Parathyroid adenoma (tissue), 2 donors: ENCODE data around the gene NAAA.
"Not testable (repeated sequence)": the region's sequence is repeated elsewhere in the genome, so short reads cannot be mapped to it uniquely, and the experiment has no call there.

Experiments
- H2AFZ ChIP-seq: fragments of 300-600 bp; sonication (generic); one replicate; pipeline ENCODE4 v1.7.0; 2017; ENCODE audit warnings: antibody characterized with exemption, mild to moderate bottlenecking
- H3K27ac ChIP-seq: fragments of 300-600 bp; sonication (generic); one replicate; pipeline ENCODE4 v1.7.0; 2017
- H3K27me3 ChIP-seq: fragments of 300-600 bp; sonication (generic); one replicate; pipeline ENCODE4 v1.7.0; 2017; ENCODE audit warnings: low read length; ENCODE audit not compliant: control insufficient read depth, insufficient read depth
- H3K36me3 ChIP-seq: fragments of 300-600 bp; sonication (generic); one replicate; pipeline ENCODE4 v1.7.0; 2017; ENCODE audit warnings: low read length; ENCODE audit not compliant: control insufficient read depth, insufficient read depth
- H3K4me1 ChIP-seq: fragments of 300-600 bp; sonication (generic); one replicate; pipeline ENCODE4 v1.7.0; 2017; ENCODE audit warnings: control low read depth
- H3K4me2 ChIP-seq: fragments of 300-600 bp; sonication (generic); one replicate; pipeline ENCODE4 v1.7.0; 2017; ENCODE audit warnings: low read length
- H3K4me3 ChIP-seq: fragments of 300-600 bp; sonication (generic); one replicate; pipeline ENCODE4 v1.7.0; 2017; ENCODE audit warnings: low read depth, low read length
- H3K79me2 ChIP-seq: fragments of 300-600 bp; sonication (generic); one replicate; pipeline ENCODE4 v1.7.0; 2017; ENCODE audit warnings: control low read depth
- H3K9ac ChIP-seq: fragments of 300-600 bp; sonication (generic); one replicate; pipeline ENCODE4 v1.7.0; 2017; ENCODE audit warnings: mild to moderate bottlenecking
- H3K9me3 ChIP-seq: fragments of 300-600 bp; sonication (generic); one replicate; pipeline ENCODE4 v1.7.0; 2017; ENCODE audit warnings: low read length; ENCODE audit not compliant: control insufficient read depth
- CTCF ChIP-seq: fragments of 300-600 bp; sonication (generic); IDR thresholded peaks from one replicate; pipeline ENCODE4 v1.7.0; 2017; ENCODE audit warnings: antibody characterized with exemption, mild to moderate bottlenecking
- donor health status: primary hyperparathyroidism.

Gene NAAA

DNA sequence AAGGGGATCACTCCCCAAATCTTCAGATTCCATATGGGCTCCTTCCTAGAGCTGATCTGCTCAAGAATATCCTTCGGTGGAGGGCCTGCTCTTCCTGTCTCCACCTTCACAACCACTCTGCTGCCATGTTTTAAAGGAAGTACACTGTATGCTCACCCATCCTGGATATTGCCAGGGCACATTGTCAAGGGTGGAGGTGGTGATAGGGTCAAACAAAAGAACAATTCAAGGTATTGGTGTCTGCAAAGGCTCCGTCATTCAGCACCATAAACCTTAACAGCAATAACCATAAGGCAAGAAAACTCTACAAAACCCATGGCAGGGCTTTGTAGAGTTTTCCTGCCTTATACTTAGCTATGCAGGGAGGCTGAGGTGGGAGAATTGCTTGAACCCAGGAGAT lies 18.9 kb downstream of the NAAA start:
- no peak overlapping the region for H2AFZ ChIP-seq
- no peaks in the 10 kb centered on the region for H3K27me3 ChIP-seq
- TF ChIP-seq CTCF: no peak

DNA sequence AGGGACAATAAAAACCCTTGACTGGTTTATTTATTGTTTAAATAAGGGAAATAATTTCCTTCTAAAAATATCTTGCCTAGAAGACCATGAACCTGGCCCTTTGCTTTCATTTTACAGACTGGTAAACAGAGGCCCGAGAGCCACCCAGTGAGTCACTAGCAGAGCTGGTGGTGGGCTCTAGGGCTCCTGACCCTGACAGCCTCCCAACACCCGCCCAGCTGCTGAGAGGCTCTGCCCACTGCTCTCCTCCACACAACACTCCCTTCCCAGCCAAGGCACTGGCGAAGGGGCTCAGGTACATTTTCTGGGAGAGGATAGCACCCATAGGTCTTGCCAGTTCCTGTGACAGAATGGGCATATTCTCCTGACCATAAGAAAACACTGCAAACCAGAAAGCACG lies 20.5 kb downstream of the NAAA start:
- Histone ChIP-seq H3K4me2 (no peak overlapping the region), H3K27me3 (no peaks in the 10 kb centered on the region), H3K4me1 (no peaks in the 10 kb centered on the region), H3K9ac (no peak overlapping the region), H2AFZ (no peak overlapping the region), H3K9me3 (no peaks in the 10 kb centered on the region), H3K4me3 (no peak overlapping the region), H3K27ac (no peak overlapping the region), H3K36me3 (no peaks in the 10 kb centered on the region), H3K79me2 (no peaks in the 10 kb centered on the region)
- TF ChIP-seq CTCF: no peak

More for the DNA sequence above, 18.9 kb downstream of the NAAA start:
- Histone ChIP-seq H3K4me3 (no peak overlapping the region), H3K36me3 (no peaks in the 10 kb centered on the region), H3K27ac (no peak overlapping the region), H3K9me3 (no peaks in the 10 kb centered on the region), H3K4me1 (no peaks in the 10 kb centered on the region), H3K4me2 (no peak overlapping the region), H3K79me2 (no peaks in the 10 kb centered on the region), H3K9ac (no peak overlapping the region)

DNA sequence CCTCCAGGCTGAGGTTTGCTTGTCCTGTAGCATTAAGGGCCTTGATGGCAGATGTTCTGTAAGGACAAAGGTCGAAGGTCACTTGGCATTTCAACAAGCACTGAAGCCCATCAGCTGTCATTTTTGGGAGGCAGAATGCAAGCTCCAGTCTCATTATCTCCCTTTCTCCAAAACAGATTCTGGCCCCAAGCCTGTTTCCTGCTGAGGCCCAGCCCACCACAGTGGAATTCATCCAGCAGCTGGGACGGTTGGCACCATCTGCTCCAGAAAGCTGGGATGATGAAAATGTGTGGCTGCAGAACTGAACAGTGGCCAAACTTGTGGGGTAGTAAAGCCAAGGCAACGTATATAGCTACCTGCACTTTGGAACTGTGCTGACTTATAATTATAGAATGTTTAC lies 20.9 kb downstream of the NAAA start:
- Histone ChIP-seq H3K4me2 (no peak overlapping the region), H3K4me3 (no peak overlapping the region), H3K36me3 (no peaks in the 10 kb centered on the region), H2AFZ (no peak overlapping the region), H3K79me2 (no peaks in the 10 kb centered on the region), H3K27ac (no peak overlapping the region), H3K9ac (no peak overlapping the region), H3K27me3 (no peaks in the 10 kb centered on the region), H3K9me3 (no peaks in the 10 kb centered on the region), H3K4me1 (no peaks in the 10 kb centered on the region)
- TF ChIP-seq CTCF: no peak

GRCh38 chr4:75916091-75916661 lies 24.6 kb downstream of the NAAA start:
- TF ChIP-seq CTCF: peak; percentile 48
- no peaks in the 10 kb centered on the region for H3K4me1 ChIP-seq
- peak overlapping the region; percentile 19 for H2AFZ ChIP-seq
- H3K36me3 ChIP-seq: no peaks in the 10 kb centered on the region
- no peaks in the 10 kb centered on the region for H3K79me2 ChIP-seq
- no peak overlapping the region for H3K4me2 ChIP-seq
- H3K27me3 ChIP-seq: no peaks in the 10 kb centered on the region
- no peak overlapping the region for H3K27ac ChIP-seq
- H3K9me3 ChIP-seq: no peaks in the 10 kb centered on the region
- no peak overlapping the region for H3K9ac ChIP-seq
- no peak overlapping the region for H3K4me3 ChIP-seq

DNA sequence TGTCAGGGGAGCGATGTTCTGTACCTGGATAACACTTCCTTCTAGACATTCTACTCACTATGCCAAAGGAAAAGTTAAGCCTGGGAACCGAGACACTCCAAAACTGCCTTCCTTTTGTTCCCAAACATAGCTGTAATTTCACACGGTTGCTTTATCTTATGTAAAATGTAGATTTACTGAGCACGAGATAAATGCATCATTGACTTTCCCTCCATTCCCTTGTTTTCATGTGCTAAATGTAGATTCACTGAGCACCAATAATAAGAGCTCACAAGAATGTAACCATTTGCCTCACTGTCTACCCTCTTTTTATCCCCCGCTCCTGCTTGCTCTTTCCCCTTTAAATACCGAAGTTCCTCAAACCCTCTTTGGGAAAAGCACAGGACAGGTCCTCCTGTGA lies 27.8 kb downstream of the NAAA start:
- no peaks in the 10 kb centered on the region for H3K79me2 ChIP-seq
- no peak for TF ChIP-seq CTCF
- H3K9me3 ChIP-seq: no peaks in the 10 kb centered on the region
- no peaks in the 10 kb centered on the region for H3K27me3 ChIP-seq
- H3K4me2 ChIP-seq: no peak overlapping the region
- no peak overlapping the region for H3K9ac ChIP-seq
- H3K27ac ChIP-seq: no peak overlapping the region
- no peaks in the 10 kb centered on the region for H3K4me1 ChIP-seq
- H3K36me3 ChIP-seq: no peaks in the 10 kb centered on the region
- no peak overlapping the region for H2AFZ ChIP-seq
- no peak overlapping the region for H3K4me3 ChIP-seq

DNA sequence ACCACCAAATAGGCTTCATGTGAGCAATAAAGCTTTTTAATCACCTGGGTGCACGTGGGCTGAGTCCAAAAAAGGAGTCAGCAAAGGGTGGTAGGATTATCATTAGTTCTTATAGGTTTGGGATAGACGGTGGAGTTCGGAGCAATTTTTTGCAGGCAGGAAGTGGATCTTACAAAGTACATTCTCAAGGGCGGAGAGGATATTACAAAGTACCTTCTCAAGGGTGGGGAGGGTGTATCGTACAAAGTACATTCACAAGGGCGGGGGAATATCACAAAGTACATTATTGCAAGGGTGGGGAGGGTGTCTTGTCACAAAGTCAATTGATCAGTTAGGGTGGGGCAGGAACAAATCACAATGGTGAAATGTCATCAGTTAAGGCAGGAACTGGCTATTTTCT lies 30.0 kb downstream of the NAAA start:
- H3K4me3 ChIP-seq, H3K27ac ChIP-seq, H3K27me3 ChIP-seq, H3K9me3 ChIP-seq, H3K4me2 ChIP-seq, H3K79me2 ChIP-seq, H3K36me3 ChIP-seq, H3K4me1 ChIP-seq, H3K9ac ChIP-seq, H2AFZ ChIP-seq: not testable (repeated sequence)
